ENCODE results near the gene KSR1. TPM values are rescaled to one million over a fixed set of nuclear protein-coding genes. Genes with fewer than 3 reads are reported as not detected.

The KSR1 gene
- total and polyA plus RNA-seq, 2 of the 4 experiments (the other 2 are of a cell fraction) = 12.5 to 21.9 TPM

GRCh38 chr17:27546624-27547300 is 90.5 kb downstream of the KSR1 start:
- H2BK20ac ChIP-seq (ENCODE audit: low read depth, low read length) = peak overlapping the region; percentile 71
- peak overlapping the region; percentile 44 for H2AK9ac ChIP-seq (replicated peaks; ENCODE audit: low read depth, low read length, poor library complexity)
- H3K23ac ChIP-seq (ENCODE audit: low read depth, low read length) = peak overlapping the region; percentile 59; the same call in 1 of the 2 replicates
- ChIA-PET POLR2A (ENCODE audit: unreplicated experiment) (no interaction called here), CTCF (no interaction called here)
- H3K79me1 ChIP-seq (ENCODE audit: low read depth in 1 of 2, low read length in 2 of 2) = peaks cover 52 to 86% of the 10 kb centered on the region in 2 experiments
- WGBS, 2 experiments (ENCODE audit: extremely low coverage in 2 of 2, insufficient read length in 1 of 2) = 80% methylated on average over 2 of the region's 7 CpGs; no CpG with 5 or more reads in 1 of the 2 experiments
- no TSS peak for BruUV-seq (replicated peaks)
- H3K27ac ChIP-seq (ENCODE audit: insufficient read depth, low read length) = no peak overlapping the region
- H3K36me3 ChIP-seq (ENCODE audit: control insufficient read depth, insufficient read depth, low read length) = peaks cover 16% of the 10 kb centered on the region
- in situ Hi-C loops (cut with MboI; ENCODE audit: low sequenced_read_pairs) = loop anchor here (5.0 to 25.0 kb wide), 2 partner anchors 49 to 791 kb away; partner anchors contain the start of genes IFT20 and TNFAIP1
- peak overlapping the region; percentile 83 for H4K91ac ChIP-seq (ENCODE audit: insufficient read depth, low read depth, low read length)
- DNase-seq = peak; percentile 44
- no peaks in the 10 kb centered on the region for H3K9me3 ChIP-seq (ENCODE audit: control insufficient read depth, insufficient read depth, low read length)
- H2BK5ac ChIP-seq (ENCODE audit: low read depth, low read length, poor library complexity, severe bottlenecking) = peak overlapping the region; percentile 8
- H3K9me1 ChIP-seq (ENCODE audit: insufficient read depth, low read length) = peaks cover 24% of the 10 kb centered on the region
- peaks cover 31% of the 10 kb centered on the region for H3K4me1 ChIP-seq (ENCODE audit: control insufficient read depth, insufficient read depth, low read length)
- H2BK120ac ChIP-seq (ENCODE audit: low read depth, low read length) = peak overlapping the region; percentile 77
- no peak overlapping the region for H3K4me2 ChIP-seq (ENCODE audit: low read depth, low read length)
- H2BK15ac ChIP-seq (ENCODE audit: low read depth, low read length) = peak overlapping the region; percentile 53; the same call in 2 of the 3 replicates
- peak overlapping the region; percentile 34 to 67; a peak in 2 of 4 replicates for H4K8ac ChIP-seq (ENCODE audit: low read depth in 2 of 2, low read length in 2 of 2)
- no peak overlapping the region for H2AFZ ChIP-seq (replicated peaks; ENCODE audit: low read length, poor library complexity)
- no peak overlapping the region for H3K56ac ChIP-seq (ENCODE audit: extremely low read depth, insufficient read depth, low read length)
- peak overlapping the region; percentile 71; the same call in 1 of the 2 replicates for H3K14ac ChIP-seq (replicated peaks; ENCODE audit: low read depth, low read length)
- H3K27me3 ChIP-seq (ENCODE audit: control insufficient read depth, insufficient read depth, low read length) = no peaks in the 10 kb centered on the region
- dilution Hi-C loops (cut with HindIII; ENCODE audit: low sequenced_read_pairs, unreplicated experiment) = no loop called here
- ATAC-seq (ENCODE audit: low read depth) = peak; percentile 73
- H4K20me1 ChIP-seq (ENCODE audit: insufficient read depth, low read length) = peaks cover 46% of the 10 kb centered on the region
- H3K4ac ChIP-seq (ENCODE audit: low read depth, low read length) = peak overlapping the region; percentile 77
- intact Hi-C loops (cut with micrococcal nuclease) = no loop called here
- peak overlapping the region; percentile 3 for H3K18ac ChIP-seq (ENCODE audit: low read depth, low read length)
- peak; percentile 41; the same call in 1 of the 2 replicates for TF ChIP-seq FOS (IDR thresholded peaks at IDR 0.05; ENCODE audit: low read depth, low read length)
- TF ChIP-seq USF2 (IDR thresholded peaks at IDR 0.05; ENCODE audit: low read depth, low read length) = no peak
- 0 out of 2 replicates have a peak, but pooled peaks have one; percentile 18 for TF ChIP-seq MAZ (IDR thresholded peaks at IDR 0.05; ENCODE audit: borderline replicate concordance, low read depth, low read length)
- no peak for TF ChIP-seq MAFK (IDR thresholded peaks at IDR 0.05; ENCODE audit: low read depth, low read length)
- TF ChIP-seq CTCF (conservative IDR thresholded peaks at IDR 0.05; ENCODE audit: low read depth, low read length) = no peak
- TF ChIP-seq POLR2A (IDR thresholded peaks at IDR 0.05; ENCODE audit: low read depth, low read length) = no peak
- peak overlapping the region; percentile 1; the same call in 1 of the 2 replicates for H4K5ac ChIP-seq (ENCODE audit: low read depth, low read length)
- peak overlapping the region; percentile 85 for H2AK5ac ChIP-seq (ENCODE audit: low read depth, low read length)
- H3K4me3 ChIP-seq (ENCODE audit: insufficient read depth, low read depth, low read length) = no peak overlapping the region
- no peak overlapping the region for H3K9ac ChIP-seq (ENCODE audit: low read depth, low read length)
